WTC11 (cell line): ENCODE results near the gene NTSR1. TPM values are rescaled to one million over a fixed set of nuclear protein-coding genes. Genes with fewer than 3 reads are reported as not detected.

Experiments used
- ATAC-seq: fragments of 200-7000 bp; cut with Tn5 transposase; 2 replicates; pipeline ENCODE4 v1.10.0; 2021; ENCODE audit warnings: mild to moderate bottlenecking, moderate library complexity
- CTCF ChIA-PET: fragments of 300-600 bp; sonication (Branson Sonifier 250); formaldehyde crosslinking; loops from one replicate; lab custom pipeline; 2021; ENCODE audit warnings: antibody characterized with exemption; lab: Charles Lee
- POLR2A ChIA-PET: fragments of 350-600 bp; sonication (Branson Sonifier 250); formaldehyde crosslinking; loops from one replicate; lab custom pipeline; 2021; ENCODE audit warnings: antibody characterized with exemption; lab: Charles Lee
- DNase-seq: peaks from one replicate; pipeline ENCODE4 v3.0.0; 2021; ENCODE audit warnings: low spot score
- H3K27ac Mint-ChIP-seq: 2 replicates; pipeline ENCODE4 v1.8.0; 2021; ENCODE audit warnings: mixed read lengths
- H3K27me3 Mint-ChIP-seq: 2 replicates; pipeline ENCODE4 v1.8.0; 2021; ENCODE audit warnings: low read depth, mild to moderate bottlenecking, moderate library complexity, mixed read lengths
- H3K36me3 Mint-ChIP-seq: 2 replicates; pipeline ENCODE4 v1.8.0; 2021; ENCODE audit warnings: mixed read lengths
- H3K4me1 Mint-ChIP-seq: 2 replicates; pipeline ENCODE4 v1.8.0; 2022; ENCODE audit warnings: mixed read lengths
- H3K4me3 Mint-ChIP-seq: 2 replicates; pipeline ENCODE4 v1.8.0; 2021; ENCODE audit warnings: mild to moderate bottlenecking, moderate library complexity, mixed read lengths
- H3K9me3 Mint-ChIP-seq: 2 replicates; pipeline ENCODE4 v1.8.0; 2021; ENCODE audit warnings: mixed read lengths
- ATF6 ChIP-seq: sonication (generic); formaldehyde crosslinking; IDR thresholded peaks from 2 replicates; pipeline ENCODE4 v1.8.1; 2023; ENCODE audit warnings: mild to moderate bottlenecking, missing genetic modification reagents
- E2F4 ChIP-seq: sonication (generic); formaldehyde crosslinking; IDR thresholded peaks from 2 replicates; pipeline ENCODE4 v1.8.1; 2022; ENCODE audit warnings: low read depth, mild to moderate bottlenecking, moderate library complexity, missing genetic modification reagents, borderline replicate concordance
- E2F5 ChIP-seq: sonication (generic); formaldehyde crosslinking; IDR thresholded peaks from 2 replicates; pipeline ENCODE4 v1.8.1; 2022; ENCODE audit warnings: mild to moderate bottlenecking, moderate library complexity, missing genetic modification reagents
- EMX1 ChIP-seq: fragments of 250-450 bp; sonication (Bioruptor Pico); IDR thresholded peaks from 2 replicates; pipeline ENCODE4 v1.8.0; 2021; ENCODE audit warnings: mild to moderate bottlenecking
- ETV6 ChIP-seq: sonication (generic); formaldehyde crosslinking; IDR thresholded peaks from 2 replicates; pipeline ENCODE4 v1.8.1; 2022; ENCODE audit warnings: mild to moderate bottlenecking, missing genetic modification reagents
- GRHL2 ChIP-seq: fragments of 250-450 bp; sonication (Bioruptor Pico); IDR thresholded peaks from 2 replicates; pipeline ENCODE4 v1.8.0; 2022; ENCODE audit warnings: mild to moderate bottlenecking, moderate library complexity; ENCODE audit not compliant: insufficient replicate concordance, severe bottlenecking
- GTF2I ChIP-seq: fragments of 250-450 bp; sonication (Bioruptor Pico); conservative IDR thresholded peaks from 2 replicates; pipeline ENCODE4 v1.4.0; 2021; ENCODE audit warnings: mild to moderate bottlenecking
- MYBL2 ChIP-seq: sonication (generic); formaldehyde crosslinking; IDR thresholded peaks from 2 replicates; pipeline ENCODE4 v1.8.1; 2023; ENCODE audit warnings: mild to moderate bottlenecking, moderate library complexity, missing genetic modification reagents
- NR2C2 ChIP-seq: sonication (generic); formaldehyde crosslinking; IDR thresholded peaks from 2 replicates; pipeline ENCODE4 v1.8.0; 2022; ENCODE audit warnings: mild to moderate bottlenecking, missing genetic modification reagents
- PRRX2 ChIP-seq: fragments of 250-450 bp; sonication (Bioruptor Pico); IDR thresholded peaks from 2 replicates; pipeline ENCODE4 v1.8.0; 2021; ENCODE audit warnings: mild to moderate bottlenecking
- SMAD3 ChIP-seq: sonication (generic); formaldehyde crosslinking; IDR thresholded peaks from 2 replicates; pipeline ENCODE4 v1.8.0; 2022; ENCODE audit warnings: missing genetic modification reagents, mild to moderate bottlenecking, borderline replicate concordance
- TEAD1 ChIP-seq: sonication (generic); formaldehyde crosslinking; IDR thresholded peaks from 2 replicates; pipeline ENCODE4 v1.8.0; 2022; ENCODE audit warnings: mild to moderate bottlenecking, missing genetic modification reagents
- TEAD4 ChIP-seq: sonication (generic); formaldehyde crosslinking; IDR thresholded peaks from 2 replicates; pipeline ENCODE4 v1.8.0; 2022; ENCODE audit warnings: mild to moderate bottlenecking, missing genetic modification reagents
- USF2 ChIP-seq: sonication (generic); formaldehyde crosslinking; IDR thresholded peaks from 2 replicates; pipeline ENCODE4 v1.8.1; 2023; ENCODE audit warnings: mild to moderate bottlenecking, missing genetic modification reagents, moderate library complexity
- ZNF281 ChIP-seq: sonication (generic); formaldehyde crosslinking; IDR thresholded peaks from 2 replicates; pipeline ENCODE4 v1.8.0; 2023; ENCODE audit warnings: mild to moderate bottlenecking, missing genetic modification reagents
- ZNF532 ChIP-seq: fragments of 250-450 bp; sonication (Bioruptor Pico); IDR thresholded peaks from 2 replicates; pipeline ENCODE4 v1.9.0; 2021; ENCODE audit warnings: mild to moderate bottlenecking, borderline replicate concordance
- ZNF671 ChIP-seq: fragments of 250-450 bp; sonication (Bioruptor Pico); IDR thresholded peaks from 2 replicates; pipeline ENCODE4 v1.8.0; 2021; ENCODE audit warnings: mild to moderate bottlenecking
- total RNA-seq: library from RNA; stranded (reverse); gene quantifications from 3 replicates; pipeline ENCODE4 v1.2.3, GENCODE V29; 2021
- TF ChIP-seq, protein P1 (sequence below): fragments of 250-450 bp; sonication (Bioruptor Pico); IDR thresholded peaks from 2 replicates; pipeline ENCODE4 v1.9.0; 2021; ENCODE audit warnings: mild to moderate bottlenecking
- TF ChIP-seq, protein P2 (sequence below): sonication (generic); formaldehyde crosslinking; IDR thresholded peaks from 2 replicates; pipeline ENCODE4 v1.8.1; 2023; ENCODE audit warnings: mild to moderate bottlenecking, missing genetic modification reagents
- TF ChIP-seq, protein P3 (sequence below): fragments of 250-450 bp; sonication (Bioruptor Pico); IDR thresholded peaks from 2 replicates; pipeline ENCODE4 v1.9.0; 2021; ENCODE audit warnings: moderate library complexity, mild to moderate bottlenecking, inconsistent platforms, borderline replicate concordance

The NTSR1 gene
- total RNA-seq, 1 experiment from 2014 or later = 0.63 TPM

DNA sequence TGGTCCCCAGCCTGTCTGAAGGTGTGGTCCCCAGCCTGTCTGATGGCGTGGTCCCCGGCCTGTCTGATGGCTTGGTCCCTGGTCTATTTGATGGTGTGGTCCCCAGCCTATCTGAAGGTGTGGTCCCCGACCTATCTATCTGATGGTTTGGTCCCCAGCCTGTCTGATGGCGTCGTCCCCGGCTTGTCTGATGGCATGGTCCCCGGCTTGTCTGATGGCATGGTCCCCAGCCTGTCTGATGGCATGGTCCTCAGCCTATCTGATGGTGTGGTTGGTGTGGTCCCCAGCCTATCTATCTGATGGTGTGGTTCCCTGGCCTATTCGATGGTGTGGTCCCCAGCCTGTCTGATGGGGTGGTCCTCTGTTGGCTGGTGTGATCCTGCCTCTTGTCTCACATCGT lies 69.4 kb downstream of the NTSR1 start:
- ATAC-seq = no peak
- POLR2A ChIA-PET = no interaction called here
- Mint-ChIP-seq H3K4me1 (peaks cover 11% of the 10 kb centered on the region), H3K27me3 (no peaks in the 10 kb centered on the region), H3K36me3 (no peaks in the 10 kb centered on the region), H3K27ac (no peak overlapping the region), H3K9me3 (no peaks in the 10 kb centered on the region), H3K4me3 (no peak overlapping the region)
- no peak for DNase-seq
- TF ChIP-seq ZNF671 (CRISPR knock-in tag) = no peak
- TF ChIP-seq, protein P1, sequence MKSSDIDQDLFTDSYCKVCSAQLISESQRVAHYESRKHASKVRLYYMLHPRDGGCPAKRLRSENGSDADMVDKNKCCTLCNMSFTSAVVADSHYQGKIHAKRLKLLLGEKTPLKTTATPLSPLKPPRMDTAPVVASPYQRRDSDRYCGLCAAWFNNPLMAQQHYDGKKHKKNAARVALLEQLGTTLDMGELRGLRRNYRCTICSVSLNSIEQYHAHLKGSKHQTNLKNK (CRISPR knock-in tag) = no peak
- no peak for TF ChIP-seq EMX1
- TF ChIP-seq NR2C2 (CRISPR knock-in tag) = no peak
- no peak for TF ChIP-seq SMAD3 (CRISPR knock-in tag)
- TF ChIP-seq GTF2I (CRISPR knock-in tag) = no peak
- TF ChIP-seq GRHL2 (CRISPR knock-in tag) = no peak
- TF ChIP-seq TEAD1 (CRISPR knock-in tag) = no peak
- TF ChIP-seq E2F5 (CRISPR knock-in tag) = no peak
- TF ChIP-seq, protein P2, sequence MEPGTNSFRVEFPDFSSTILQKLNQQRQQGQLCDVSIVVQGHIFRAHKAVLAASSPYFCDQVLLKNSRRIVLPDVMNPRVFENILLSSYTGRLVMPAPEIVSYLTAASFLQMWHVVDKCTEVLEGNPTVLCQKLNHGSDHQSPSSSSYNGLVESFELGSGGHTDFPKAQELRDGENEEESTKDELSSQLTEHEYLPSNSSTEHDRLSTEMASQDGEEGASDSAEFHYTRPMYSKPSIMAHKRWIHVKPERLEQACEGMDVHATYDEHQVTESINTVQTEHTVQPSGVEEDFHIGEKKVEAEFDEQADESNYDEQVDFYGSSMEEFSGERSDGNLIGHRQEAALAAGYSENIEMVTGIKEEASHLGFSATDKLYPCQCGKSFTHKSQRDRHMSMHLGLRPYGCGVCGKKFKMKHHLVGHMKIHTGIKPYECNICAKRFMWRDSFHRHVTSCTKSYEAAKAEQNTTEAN (CRISPR knock-in tag) = no peak
- TF ChIP-seq ATF6 (CRISPR knock-in tag) = no peak
- no peak for TF ChIP-seq ETV6 (CRISPR knock-in tag)
- TF ChIP-seq TEAD4 (CRISPR knock-in tag) = no peak
- TF ChIP-seq ZNF281 = no peak
- no peak for TF ChIP-seq E2F4 (CRISPR knock-in tag)
- TF ChIP-seq USF2 = no peak
- no peak for TF ChIP-seq ZNF532 (CRISPR knock-in tag)
- no peak for TF ChIP-seq MYBL2 (CRISPR knock-in tag)
- no peak for TF ChIP-seq PRRX2 (CRISPR knock-in tag)
- TF ChIP-seq, protein P3, sequence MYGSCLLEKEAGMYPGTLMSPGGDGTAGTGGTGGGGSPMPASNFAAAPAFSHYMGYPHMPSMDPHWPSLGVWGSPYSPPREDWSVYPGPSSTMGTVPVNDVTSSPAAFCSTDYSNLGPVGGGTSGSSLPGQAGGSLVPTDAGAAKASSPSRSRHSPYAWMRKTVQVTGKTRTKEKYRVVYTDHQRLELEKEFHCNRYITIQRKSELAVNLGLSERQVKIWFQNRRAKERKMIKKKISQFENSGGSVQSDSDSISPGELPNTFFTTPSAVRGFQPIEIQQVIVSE = no peak
- CTCF ChIA-PET = interaction anchor here (2.2 kb wide), 1 partner anchor 13 kb away, joined by 22 read pairs; no protein-coding TSS in a partner anchor
